ENCODE measurements around the gene ALS2CL. TPM values are rescaled to one million over a fixed set of nuclear protein-coding genes. Genes with fewer than 3 reads are reported as not detected.

ALS2CL gene
- total RNA-seq, 4 donors from 2014 or later = 3.7 to 30.6 (median 6.7) TPM

GRCh38 chr3:46627078-46627477 is 66.4 kb downstream of the ALS2CL start:
- TF ChIP-seq, protein P1, sequence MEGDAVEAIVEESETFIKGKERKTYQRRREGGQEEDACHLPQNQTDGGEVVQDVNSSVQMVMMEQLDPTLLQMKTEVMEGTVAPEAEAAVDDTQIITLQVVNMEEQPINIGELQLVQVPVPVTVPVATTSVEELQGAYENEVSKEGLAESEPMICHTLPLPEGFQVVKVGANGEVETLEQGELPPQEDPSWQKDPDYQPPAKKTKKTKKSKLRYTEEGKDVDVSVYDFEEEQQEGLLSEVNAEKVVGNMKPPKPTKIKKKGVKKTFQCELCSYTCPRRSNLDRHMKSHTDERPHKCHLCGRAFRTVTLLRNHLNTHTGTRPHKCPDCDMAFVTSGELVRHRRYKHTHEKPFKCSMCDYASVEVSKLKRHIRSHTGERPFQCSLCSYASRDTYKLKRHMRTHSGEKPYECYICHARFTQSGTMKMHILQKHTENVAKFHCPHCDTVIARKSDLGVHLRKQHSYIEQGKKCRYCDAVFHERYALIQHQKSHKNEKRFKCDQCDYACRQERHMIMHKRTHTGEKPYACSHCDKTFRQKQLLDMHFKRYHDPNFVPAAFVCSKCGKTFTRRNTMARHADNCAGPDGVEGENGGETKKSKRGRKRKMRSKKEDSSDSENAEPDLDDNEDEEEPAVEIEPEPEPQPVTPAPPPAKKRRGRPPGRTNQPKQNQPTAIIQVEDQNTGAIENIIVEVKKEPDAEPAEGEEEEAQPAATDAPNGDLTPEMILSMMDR (IDR thresholded peaks at IDR 0.05) = no peak

DNA sequence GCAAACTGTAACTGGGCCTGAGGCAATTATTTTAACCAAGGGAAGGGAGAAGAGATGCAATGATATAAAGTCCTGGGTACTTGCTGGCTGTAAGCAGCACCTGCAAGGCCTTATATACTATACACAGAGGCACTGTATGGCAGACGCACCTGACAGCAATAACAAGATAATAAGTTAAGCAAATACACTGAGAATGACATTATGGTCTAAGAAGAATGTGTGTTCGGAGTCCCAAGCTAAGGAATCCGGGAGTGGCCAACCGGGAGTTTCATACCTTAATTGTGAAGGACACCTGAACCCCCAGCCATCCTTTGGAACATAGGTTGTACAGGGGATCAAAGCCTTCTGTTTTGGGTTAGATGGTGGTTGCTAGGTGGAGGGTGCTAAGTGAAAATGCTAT is 67.4 kb downstream of the ALS2CL start:
- no peak for ATAC-seq (ENCODE audit: low FRiP score)
- DNase-seq (ENCODE audit: low spot score) = no peak
- TF ChIP-seq, protein P1 (IDR thresholded peaks at IDR 0.05) = no peak

More at GRCh38 chr3:46627078-46627477, 66.4 kb downstream of the ALS2CL start:
- no peak for DNase-seq (ENCODE audit: low spot score)
- ATAC-seq (ENCODE audit: low FRiP score) = no peak

DNA sequence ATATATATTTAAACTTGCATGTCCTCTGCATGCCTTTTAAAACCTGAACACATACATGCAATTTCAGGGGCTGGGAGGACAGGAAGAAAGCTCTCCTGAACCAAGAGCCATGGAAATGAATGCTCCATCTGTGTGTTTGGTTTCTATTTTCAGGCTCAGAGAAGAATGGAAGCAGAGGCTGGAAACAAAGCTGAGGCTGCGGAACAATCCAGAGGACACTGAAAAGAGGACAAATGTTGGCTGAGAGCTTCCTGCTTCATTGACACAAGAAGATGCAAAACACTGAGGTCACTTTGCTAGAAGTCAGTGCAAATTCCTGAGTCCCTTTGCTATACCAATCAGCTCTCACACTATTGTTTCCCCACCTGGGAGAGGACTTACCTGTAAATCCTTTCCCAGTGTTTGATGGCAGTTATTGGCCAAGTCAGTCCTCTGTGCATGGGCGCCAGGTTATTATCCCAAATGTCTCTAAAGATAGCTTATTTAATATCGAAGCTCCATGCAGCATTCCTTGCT is 68.4 kb downstream of the ALS2CL start:
- TF ChIP-seq, protein P1 (IDR thresholded peaks at IDR 0.05) = no peak
- ATAC-seq (ENCODE audit: low FRiP score) = no peak
- DNase-seq (ENCODE audit: low spot score) = no peak

GRCh38 chr3:46624533-46624932 is 68.9 kb downstream of the ALS2CL start:
- ATAC-seq (ENCODE audit: low FRiP score) (no peak), DNase-seq (ENCODE audit: low spot score) (no peak)
- TF ChIP-seq, protein P1 (IDR thresholded peaks at IDR 0.05) = no peak

- no peak for DNase-seq (ENCODE audit: low spot score)
- TF ChIP-seq, protein P1 (IDR thresholded peaks at IDR 0.05) = no peak
- ATAC-seq (ENCODE audit: low FRiP score) = no peak
These were observed 73.4 kb downstream of the ALS2CL start for GRCh38 chr3:46619845-46620778.

Small RNA genes within 50 kb of the gene (small RNA-seq; reads per million reads assigned to genes)
- not detected for gene RF00591

Other genes starting within 250 kb of the ALS2CL start
- 1 to 10 TPM; 3.0 to 9.6 (median 6.9) TPM for gene LTF, start 228.8 kb downstream of the ALS2CL start, total RNA-seq
- gene RTP3, start 195.7 kb downstream of the ALS2CL start, total RNA-seq = not detected
- gene LRRC2, start 127.4 kb downstream of the ALS2CL start, total RNA-seq = 1 to 10 TPM; 2.0 to 6.9 (median 3.8) TPM
- gene FAM240A, start 81.2 kb downstream of the ALS2CL start, total RNA-seq = not detected
- under 1 TPM in 1 of 4 donors, not detected in 3; 0.79 TPM for gene TMIE, start 7.7 kb upstream of the ALS2CL start, total RNA-seq
- under 1 TPM in 1 of 4 donors, not detected in 3; 0.32 TPM for gene PRSS50, start 24.2 kb upstream of the ALS2CL start, total RNA-seq
- gene MYL3, start 169.8 kb upstream of the ALS2CL start, total RNA-seq = 10 to 100 TPM in 1 of 4 donors, 1 to 10 TPM in 3; 3.9 to 11.7 (median 5.0) TPM
- gene PTH1R, start 184.0 kb upstream of the ALS2CL start, total RNA-seq = 10 to 100 TPM; 16.1 to 32.3 (median 17.9) TPM